SJSA1 (cell line): Measurements from ENCODE around the gene ARF3. TPM values are rescaled to one million over a fixed set of nuclear protein-coding genes. Genes with fewer than 3 reads are reported as not detected.

Experiments used
- DNase-seq, 2 experiments: peaks; one replicate each; pipeline ENCODE4 v3.0.0-alpha.2; 2015 to 2020; ENCODE audit warnings: low spot score in 2 of 2, low read depth in 1 of 2
- H3K27ac ChIP-seq: fragments of 250-450 bp; sonication (Bioruptor Pico); 2 replicates; pipeline ENCODE4 v1.5.1; 2020; ENCODE audit warnings: mild to moderate bottlenecking, moderate library complexity
- H3K27me3 ChIP-seq: fragments of 250-450 bp; sonication (Bioruptor Pico); replicated peaks from 2 replicates; pipeline ENCODE4 v1.5.1; 2020; ENCODE audit warnings: mild to moderate bottlenecking, moderate library complexity
- H3K36me3 ChIP-seq: fragments of 250-450 bp; sonication (Bioruptor Pico); 2 replicates; pipeline ENCODE4 v1.5.1; 2020; ENCODE audit warnings: mild to moderate bottlenecking
- H3K4me1 ChIP-seq: fragments of 250-450 bp; sonication (Bioruptor Pico); replicated peaks from 2 replicates; pipeline ENCODE4 v1.6.1; 2021; ENCODE audit warnings: mild to moderate bottlenecking
- H3K4me3 ChIP-seq: fragments of 250-450 bp; sonication (Bioruptor Pico); 2 replicates; pipeline ENCODE4 v1.5.1; 2020; ENCODE audit warnings: mild to moderate bottlenecking
- H3K9me3 ChIP-seq: fragments of 250-450 bp; sonication (Bioruptor Pico); replicated peaks from 2 replicates; pipeline ENCODE4 v1.5.1; 2020; ENCODE audit warnings: mild to moderate bottlenecking
- total RNA-seq: library from RNA; depleted of rRNA; stranded (reverse); fragments of >200 nt; shearing (Covaris generic); gene quantifications from 2 replicates; pipeline ENCODE4 v1.2.3, GENCODE V29; 2014

Gene ARF3
- total RNA-seq, 1 experiment from 2014 or later, result 64.5 TPM

DNA sequence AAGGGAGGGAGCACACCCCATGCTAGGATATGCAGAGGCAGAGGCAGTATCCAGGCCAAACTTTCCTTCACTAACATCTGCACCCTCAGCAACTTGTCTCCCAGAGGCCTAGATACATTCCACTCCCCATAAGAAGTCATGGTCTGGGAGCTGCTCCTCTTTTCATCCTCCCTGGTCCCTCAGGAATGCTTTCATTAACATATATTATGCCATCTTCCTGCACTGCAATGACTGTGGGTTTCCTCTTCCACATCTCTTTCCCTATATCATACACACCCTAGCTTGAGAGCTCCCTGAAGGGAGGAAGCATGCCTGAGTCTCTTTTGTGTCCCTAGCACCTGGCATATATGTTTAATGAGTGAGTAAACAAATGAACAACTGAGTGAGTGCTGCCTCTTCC, 33.3 kb upstream of the ARF3 start:
- Histone ChIP-seq H3K4me3 (no peak overlapping the region), H3K36me3 (no peaks in the 10 kb centered on the region), H3K27ac (no peak overlapping the region), H3K4me1 (no peaks in the 10 kb centered on the region), H3K27me3 (peaks cover 10% of the 10 kb centered on the region), H3K9me3 (no peaks in the 10 kb centered on the region)
- no peak for DNase-seq

DNA sequence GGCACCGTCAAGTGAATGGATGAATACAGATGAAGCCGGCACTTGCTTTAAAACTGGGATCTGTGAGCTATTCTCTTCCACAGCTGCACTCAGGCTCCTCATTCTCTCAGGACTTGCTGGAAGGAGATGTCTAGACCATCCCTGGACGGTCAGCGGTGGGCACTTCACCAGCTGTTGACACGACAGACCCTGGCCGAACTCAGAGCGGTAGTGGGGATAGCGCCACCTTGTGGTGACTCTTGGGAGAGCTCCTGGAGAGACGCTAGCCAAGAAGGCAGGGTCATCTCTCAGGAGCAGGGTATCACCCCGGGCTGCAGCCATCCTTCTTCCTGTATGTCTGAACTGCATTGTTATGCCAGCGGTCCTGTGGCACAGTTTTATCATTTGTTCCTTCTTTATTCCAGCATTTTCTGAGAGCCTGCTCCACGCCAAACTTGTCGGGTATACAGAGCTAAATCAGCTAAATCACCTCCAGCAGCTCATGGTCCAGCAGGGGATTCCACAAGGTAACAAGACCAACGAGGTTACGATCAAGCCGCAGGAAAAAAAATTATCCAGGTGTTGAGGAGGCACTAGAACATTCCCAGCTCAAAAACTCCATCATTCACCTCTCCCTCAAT, 30.9 kb upstream of the ARF3 start:
- H3K36me3 ChIP-seq, result no peaks in the 10 kb centered on the region
- peaks cover 30% of the 10 kb centered on the region for H3K27me3 ChIP-seq
- no peaks in the 10 kb centered on the region for H3K9me3 ChIP-seq
- H3K27ac ChIP-seq, result no peak overlapping the region
- H3K4me3 ChIP-seq, result no peak overlapping the region
- peak in 1 of 2 experiments; percentile 66 for DNase-seq
- H3K4me1 ChIP-seq, result no peaks in the 10 kb centered on the region

DNA sequence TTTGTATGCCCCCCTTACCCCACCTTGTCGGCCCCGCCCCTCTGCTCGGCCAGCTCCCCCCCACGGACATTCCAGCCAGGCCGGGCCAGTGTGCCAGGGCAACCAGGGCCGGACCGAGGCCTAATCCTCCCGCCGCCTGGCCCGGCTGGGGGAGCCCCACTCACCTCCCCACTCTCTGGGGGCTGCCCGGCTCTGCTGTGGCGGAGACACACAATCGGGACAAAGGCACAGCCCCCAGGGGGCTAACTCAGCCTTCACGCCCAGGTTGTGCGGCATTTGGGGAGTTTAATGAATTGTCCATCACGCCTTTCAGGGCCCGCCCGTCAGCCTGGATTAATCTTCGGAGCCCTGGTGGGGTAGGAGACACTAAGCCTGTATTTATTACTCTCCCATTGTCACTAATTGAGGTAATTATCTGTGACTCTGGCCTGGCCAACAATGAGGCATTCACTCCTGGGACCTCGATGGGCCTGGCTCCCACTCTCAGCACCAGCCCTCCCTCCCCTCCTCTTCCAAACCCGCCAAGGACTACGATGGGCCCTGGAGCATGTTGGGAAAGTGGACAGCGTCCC, 29.5 kb upstream of the ARF3 start:
- Histone ChIP-seq H3K4me1 (no peaks in the 10 kb centered on the region), H3K27me3 (peaks cover 38% of the 10 kb centered on the region), H3K27ac (no peak overlapping the region), H3K9me3 (no peaks in the 10 kb centered on the region), H3K4me3 (no peak overlapping the region), H3K36me3 (no peaks in the 10 kb centered on the region)
- DNase-seq, result no peak

DNA sequence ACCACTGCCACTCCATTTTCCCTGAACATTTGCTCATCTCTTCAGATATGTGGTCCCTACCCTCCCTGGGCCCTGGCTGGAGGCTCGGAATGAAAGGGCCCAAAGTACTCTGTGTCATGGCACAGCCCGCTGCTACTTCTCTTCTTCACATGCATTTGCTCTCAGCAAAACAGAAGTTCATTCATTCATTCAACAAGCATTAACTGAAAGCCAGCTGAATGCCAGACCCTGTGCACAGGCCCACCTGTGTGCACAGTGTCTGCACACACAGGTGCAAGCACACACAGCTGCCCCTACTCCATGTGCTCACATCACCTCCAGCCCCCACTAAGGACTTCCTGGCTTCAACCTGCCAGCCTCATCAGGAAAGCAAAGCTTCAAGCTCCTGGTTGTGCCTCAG, 28.6 kb upstream of the ARF3 start:
- DNase-seq, result no peak
- peaks cover 3% of the 10 kb centered on the region; the same call in 1 of the 2 replicates for H3K9me3 ChIP-seq

DNA sequence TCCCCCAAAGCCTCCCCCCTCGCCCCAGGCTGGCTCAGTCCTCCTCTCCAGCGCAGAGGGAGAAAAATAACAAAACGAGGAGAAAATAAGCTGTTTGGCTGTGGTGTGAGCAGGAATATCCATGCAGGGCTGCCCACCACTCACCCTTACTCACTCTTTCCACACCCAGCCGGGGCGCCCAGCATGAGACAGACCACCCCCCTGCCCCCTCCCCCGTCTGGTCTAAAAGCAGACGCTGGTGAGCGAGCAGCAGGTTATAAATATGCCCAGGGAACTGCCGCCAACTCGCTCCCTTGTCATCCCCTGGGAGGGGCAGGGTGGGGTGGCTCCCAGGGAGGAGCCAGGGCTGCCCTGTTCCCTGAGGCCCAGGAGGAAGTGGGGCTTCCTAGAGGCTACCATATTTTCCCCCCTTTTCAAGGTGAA, 28.2 kb upstream of the ARF3 start:
- Histone ChIP-seq H3K27me3 (peaks cover 51% of the 10 kb centered on the region), H3K4me1 (peaks cover 10% of the 10 kb centered on the region), H3K36me3 (no peaks in the 10 kb centered on the region), H3K4me3 (no peak overlapping the region), H3K27ac (no peak overlapping the region), H3K9me3 (peaks cover 3% of the 10 kb centered on the region; the same call in 1 of the 2 replicates)
- DNase-seq, result no peak

More for the DNA sequence above, 28.6 kb upstream of the ARF3 start:
- Histone ChIP-seq H3K27ac (no peak overlapping the region), H3K4me1 (peaks cover 6% of the 10 kb centered on the region), H3K36me3 (no peaks in the 10 kb centered on the region), H3K4me3 (no peak overlapping the region), H3K27me3 (peaks cover 47% of the 10 kb centered on the region)

DNA sequence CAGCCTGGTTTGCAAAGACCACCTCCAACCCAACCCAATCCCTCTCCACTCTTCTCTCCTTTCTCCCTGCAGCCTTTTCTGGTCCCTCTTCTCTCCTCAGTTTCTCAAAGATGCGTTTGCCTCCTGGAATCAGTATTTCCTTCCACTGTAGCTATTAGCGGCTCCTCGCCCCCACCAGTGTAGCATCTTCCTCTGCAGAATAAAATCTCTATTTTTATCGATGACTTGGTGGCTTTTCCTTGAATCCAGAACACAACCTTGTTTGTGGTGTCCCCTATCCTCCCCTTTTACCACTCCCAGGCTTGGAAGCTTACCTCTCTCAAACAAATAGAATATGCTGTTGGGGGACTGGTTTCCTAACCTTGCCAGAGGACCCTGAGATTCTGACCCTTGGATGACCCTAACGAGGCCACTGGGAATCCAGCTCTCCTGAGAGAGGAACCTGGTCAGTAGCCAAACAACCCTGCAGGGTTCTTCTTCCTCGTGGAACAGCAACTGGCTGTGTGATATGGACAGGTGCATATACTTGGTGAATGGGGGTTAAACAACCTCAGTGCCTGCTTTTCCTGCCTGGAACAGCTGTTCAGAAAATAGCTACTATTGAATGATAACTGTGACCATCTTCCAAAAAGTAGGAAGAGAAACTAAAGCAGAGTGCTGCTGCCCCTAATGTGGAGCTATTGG, 25.3 kb upstream of the ARF3 start:
- DNase-seq, result no peak

DNA sequence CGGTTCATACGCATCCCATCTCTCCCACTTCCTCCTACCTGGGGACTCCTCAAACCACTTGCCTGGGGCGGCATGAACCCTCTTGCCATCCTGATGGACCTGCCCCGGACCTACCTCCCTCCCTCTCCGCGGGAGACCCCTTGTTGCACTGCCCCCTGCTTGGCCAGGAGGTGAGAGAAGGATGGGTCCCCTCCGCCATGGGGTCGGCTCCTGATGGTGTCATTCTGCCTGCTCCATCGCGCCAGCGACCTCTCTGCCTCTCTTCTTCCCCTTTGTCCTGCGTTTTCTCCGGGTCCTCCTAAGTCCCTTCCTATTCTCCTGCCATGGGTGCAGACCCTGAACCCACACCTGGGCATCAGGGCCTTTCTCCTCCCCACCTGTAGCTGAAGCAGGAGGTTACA, 24.5 kb upstream of the ARF3 start:
- H3K4me3 ChIP-seq, result no peak overlapping the region
- DNase-seq, result no peak
- H3K27ac ChIP-seq, result no peak overlapping the region
- peaks cover 40% of the 10 kb centered on the region for H3K4me1 ChIP-seq
- peaks cover 8% of the 10 kb centered on the region for H3K9me3 ChIP-seq
- peaks cover 77% of the 10 kb centered on the region for H3K27me3 ChIP-seq
- H3K36me3 ChIP-seq, result no peaks in the 10 kb centered on the region

More for the DNA sequence above, 25.3 kb upstream of the ARF3 start:
- Histone ChIP-seq H3K4me3 (no peak overlapping the region), H3K36me3 (no peaks in the 10 kb centered on the region), H3K9me3 (peaks cover 8% of the 10 kb centered on the region), H3K4me1 (peaks cover 38% of the 10 kb centered on the region), H3K27me3 (peaks cover 74% of the 10 kb centered on the region), H3K27ac (no peak overlapping the region)

DNA sequence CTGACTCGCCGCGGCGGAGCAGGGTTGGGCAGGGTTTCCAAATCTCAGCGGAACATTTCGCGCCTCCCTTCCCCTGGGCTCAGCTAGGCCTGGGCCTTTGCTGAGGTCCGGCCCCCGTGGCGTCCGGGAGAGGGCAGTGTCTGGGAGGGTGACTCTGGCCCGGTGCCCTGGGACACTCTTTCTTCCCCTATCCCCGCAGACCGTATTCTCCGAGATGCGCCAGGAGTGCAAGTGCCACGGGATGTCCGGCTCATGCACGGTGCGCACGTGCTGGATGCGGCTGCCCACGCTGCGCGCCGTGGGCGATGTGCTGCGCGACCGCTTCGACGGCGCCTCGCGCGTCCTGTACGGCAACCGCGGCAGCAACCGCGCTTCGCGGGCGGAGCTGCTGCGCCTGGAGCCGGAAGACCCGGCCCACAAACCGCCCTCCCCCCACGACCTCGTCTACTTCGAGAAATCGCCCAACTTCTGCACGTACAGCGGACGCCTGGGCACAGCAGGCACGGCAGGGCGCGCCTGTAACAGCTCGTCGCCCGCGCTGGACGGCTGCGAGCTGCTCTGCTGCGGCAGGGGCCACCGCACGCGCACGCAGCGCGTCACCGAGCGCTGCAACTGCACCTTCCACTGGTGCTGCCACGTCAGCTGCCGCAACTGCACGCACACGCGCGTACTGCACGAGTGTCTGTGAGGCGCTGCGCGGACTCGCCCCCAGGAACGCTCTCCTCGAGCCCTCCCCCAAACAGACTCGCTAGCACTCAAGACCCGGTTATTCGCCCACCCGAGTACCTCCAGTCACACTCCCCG, 23.9 kb upstream of the ARF3 start:
- H3K36me3 ChIP-seq, result no peaks in the 10 kb centered on the region
- peak overlapping the region; percentile 14 for H3K4me3 ChIP-seq
- H3K9me3 ChIP-seq, result peaks cover 8% of the 10 kb centered on the region
- H3K27me3 ChIP-seq, result peaks cover 77% of the 10 kb centered on the region
- H3K4me1 ChIP-seq, result peaks cover 40% of the 10 kb centered on the region
- H3K27ac ChIP-seq, result no peak overlapping the region
- DNase-seq, result no peak

DNA sequence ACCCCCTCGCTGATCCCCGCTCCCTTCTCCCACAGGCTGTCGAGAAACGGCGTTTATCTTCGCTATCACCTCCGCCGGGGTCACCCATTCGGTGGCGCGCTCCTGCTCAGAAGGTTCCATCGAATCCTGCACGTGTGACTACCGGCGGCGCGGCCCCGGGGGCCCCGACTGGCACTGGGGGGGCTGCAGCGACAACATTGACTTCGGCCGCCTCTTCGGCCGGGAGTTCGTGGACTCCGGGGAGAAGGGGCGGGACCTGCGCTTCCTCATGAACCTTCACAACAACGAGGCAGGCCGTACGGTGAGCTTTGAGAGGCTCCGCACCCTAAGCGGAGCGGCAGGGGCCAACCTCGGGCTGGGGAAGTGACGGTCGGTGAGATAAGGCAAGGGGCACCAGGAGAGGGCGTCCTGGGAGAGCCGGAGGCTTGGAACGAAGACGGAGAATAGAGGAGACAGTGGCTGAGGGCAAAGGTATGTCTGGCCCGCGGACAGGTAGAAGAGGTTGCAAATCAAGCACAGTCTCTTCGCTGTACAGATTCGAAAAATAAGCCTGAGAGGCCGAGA, 23.2 kb upstream of the ARF3 start:
- peaks cover 76% of the 10 kb centered on the region for H3K27me3 ChIP-seq
- DNase-seq, result no peak
- peaks cover 8% of the 10 kb centered on the region for H3K9me3 ChIP-seq
- H3K27ac ChIP-seq, result no peak overlapping the region
- H3K4me1 ChIP-seq, result peaks cover 40% of the 10 kb centered on the region
- H3K4me3 ChIP-seq, result no peak overlapping the region
- H3K36me3 ChIP-seq, result no peaks in the 10 kb centered on the region

DNA sequence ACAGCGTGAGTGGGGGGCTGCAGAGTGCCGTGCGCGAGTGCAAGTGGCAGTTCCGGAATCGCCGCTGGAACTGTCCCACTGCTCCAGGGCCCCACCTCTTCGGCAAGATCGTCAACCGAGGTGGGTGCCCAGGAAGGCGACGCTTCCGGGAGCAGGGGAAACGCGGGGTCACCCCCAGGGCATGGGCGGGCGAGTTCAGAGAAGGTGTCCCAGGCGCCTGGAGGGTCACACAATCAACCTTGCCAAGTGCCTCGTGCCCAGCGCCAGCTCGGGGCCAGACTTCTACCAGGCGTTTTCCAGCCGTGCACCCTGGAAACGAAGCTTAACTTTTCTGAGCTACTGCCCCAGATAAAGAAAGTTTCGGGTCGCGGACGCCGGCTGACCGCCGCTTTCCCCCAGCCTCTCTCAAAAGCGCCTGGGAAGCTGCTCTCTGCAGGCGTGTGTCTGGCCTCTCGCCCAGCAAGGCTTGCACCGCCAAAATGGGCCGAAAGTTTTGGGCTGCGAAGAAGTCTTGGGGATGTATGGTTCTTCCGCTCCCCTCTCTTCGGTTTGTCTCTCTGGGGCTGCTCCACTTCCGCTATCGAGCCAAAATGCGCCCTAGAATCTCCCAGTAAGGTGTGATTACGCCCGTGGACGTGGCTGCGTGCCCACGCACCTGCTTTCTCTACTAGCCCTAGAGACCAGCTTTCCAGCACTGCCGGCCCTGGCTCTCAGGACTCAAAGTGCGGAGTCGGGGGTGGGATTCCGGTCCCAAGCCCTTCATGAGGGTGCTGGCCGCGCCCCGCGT, 22.5 kb upstream of the ARF3 start:
- H3K4me3 ChIP-seq, result no peak overlapping the region
- peaks cover 70% of the 10 kb centered on the region for H3K27me3 ChIP-seq
- DNase-seq, result no peak

DNA sequence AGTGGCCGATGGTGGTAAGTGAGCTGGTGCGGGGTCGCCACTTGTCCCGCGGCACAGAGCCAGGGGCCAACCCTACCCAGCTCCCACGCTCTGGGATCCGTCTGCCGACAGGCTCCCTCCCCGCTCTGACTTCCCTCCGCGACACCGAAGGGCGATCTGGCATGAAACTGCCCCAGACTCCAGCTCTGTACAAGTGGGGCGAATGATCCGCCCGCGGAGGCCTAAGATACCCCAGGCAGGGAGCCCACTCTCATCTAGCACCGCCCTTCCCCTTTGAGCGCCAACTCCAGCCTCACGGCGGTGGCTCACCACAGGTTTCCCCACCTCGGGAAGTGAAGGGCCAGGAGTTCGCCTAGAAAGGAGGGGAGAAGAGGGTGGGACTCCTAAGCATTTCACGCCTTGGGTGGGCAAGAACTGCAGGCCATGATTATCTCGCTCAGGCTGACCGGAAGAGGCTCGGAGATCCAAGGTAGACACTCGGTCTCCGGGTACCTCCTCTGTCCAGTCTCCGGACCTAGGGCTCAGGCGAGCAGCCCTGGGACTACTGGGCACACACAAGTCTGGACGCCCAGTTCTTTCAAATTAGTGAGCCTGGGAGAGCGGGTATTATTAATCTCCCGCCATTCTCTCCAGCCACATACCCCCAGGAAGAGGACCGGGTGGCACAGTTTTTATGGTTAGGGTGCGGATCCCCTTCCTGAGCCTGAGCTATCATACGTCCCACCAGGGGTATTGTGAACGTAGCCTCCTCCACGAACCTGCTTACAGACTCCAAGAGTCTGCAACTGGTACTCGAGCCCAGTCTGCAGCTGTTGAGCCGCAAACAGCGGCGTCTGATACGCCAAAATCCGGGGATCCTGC, 21.7 kb upstream of the ARF3 start:
- peaks cover 64% of the 10 kb centered on the region for H3K27me3 ChIP-seq
- H3K4me3 ChIP-seq, result no peak overlapping the region

More for the DNA sequence above, 22.5 kb upstream of the ARF3 start:
- Histone ChIP-seq H3K27ac (no peak overlapping the region), H3K9me3 (peaks cover 8% of the 10 kb centered on the region), H3K36me3 (no peaks in the 10 kb centered on the region), H3K4me1 (peaks cover 40% of the 10 kb centered on the region)

DNA sequence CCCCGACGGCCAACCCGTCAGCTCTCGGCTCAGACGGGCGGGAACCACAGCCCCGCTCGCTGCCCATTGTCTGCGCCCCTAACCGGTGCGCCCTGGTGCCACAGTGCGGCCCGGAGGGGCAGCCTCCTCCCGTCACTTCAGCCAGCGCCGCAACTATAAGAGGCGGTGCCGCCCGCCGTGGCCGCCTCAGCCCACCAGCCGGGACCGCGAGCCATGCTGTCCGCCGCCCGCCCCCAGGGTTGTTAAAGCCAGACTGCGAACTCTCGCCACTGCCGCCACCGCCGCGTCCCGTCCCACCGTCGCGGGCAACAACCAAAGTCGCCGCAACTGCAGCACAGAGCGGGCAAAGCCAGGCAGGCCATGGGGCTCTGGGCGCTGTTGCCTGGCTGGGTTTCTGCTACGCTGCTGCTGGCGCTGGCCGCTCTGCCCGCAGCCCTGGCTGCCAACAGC, 21.0 kb upstream of the ARF3 start, which contains the start of gene WNT1:
Gene WNT1, plus strand, starts transcription at position 32 of the 450 bp plus-strand sequence. Its CDS starts 329 bp downstream, at position 361.
- Histone ChIP-seq H3K36me3 (no peaks in the 10 kb centered on the region), H3K27me3 (peaks cover 57% of the 10 kb centered on the region), H3K4me3 (no peak within 1 kb of the TSS), H3K27ac (no peak within 1 kb of the TSS), H3K4me1 (peaks cover 46% of the 10 kb centered on the region), H3K9me3 (peaks cover 8% of the 10 kb centered on the region)
- no peak for DNase-seq

More for the DNA sequence above, 21.7 kb upstream of the ARF3 start:
- Histone ChIP-seq H3K4me1 (peaks cover 40% of the 10 kb centered on the region), H3K9me3 (peaks cover 8% of the 10 kb centered on the region), H3K27ac (no peak overlapping the region), H3K36me3 (no peaks in the 10 kb centered on the region)
- no peak for DNase-seq
